Activated CD4-positive, alpha-beta memory T cell treated with anti-CD3 and anti-CD28 coated beads, Interleukin-2, amount 10 ng/mL, durations not matched to agents 7 days and 5 days (primary cell): Measurements from ENCODE around the gene CPEB3. TPM values are rescaled to one million over a fixed set of nuclear protein-coding genes. Genes with fewer than 3 reads are reported as not detected.

Experiments
- CTCF ChIA-PET: fragments of 350-600 bp; sonication (Branson Sonifier 250); formaldehyde crosslinking; loops from one replicate; lab custom pipeline; 2021; ENCODE audit warnings: antibody characterized with exemption, inconsistent platforms; lab: Charles Lee
- POLR2A ChIA-PET: fragments of 350-600 bp; sonication (Branson Sonifier 250); formaldehyde crosslinking; loops from one replicate; lab custom pipeline; 2021; ENCODE audit warnings: antibody characterized with exemption; lab: Charles Lee
- DNase-seq: peaks from one replicate; pipeline ENCODE4 v3.0.0-alpha.2; 2020
- H3K27ac Mint-ChIP-seq: one replicate; pipeline ENCODE4 v1.8.0; 2021; ENCODE audit warnings: mild to moderate bottlenecking, mixed read lengths
- H3K27me3 Mint-ChIP-seq: one replicate; pipeline ENCODE4 v1.8.0; 2021; ENCODE audit warnings: mixed read lengths
- H3K36me3 Mint-ChIP-seq: one replicate; pipeline ENCODE4 v1.8.0; 2021; ENCODE audit warnings: low read depth, mixed read lengths
- H3K4me1 Mint-ChIP-seq: one replicate; pipeline ENCODE4 v1.8.0; 2021; ENCODE audit warnings: mixed read lengths
- H3K4me3 Mint-ChIP-seq: one replicate; pipeline ENCODE4 v1.8.0; 2021; ENCODE audit warnings: mild to moderate bottlenecking, mixed read lengths
- H3K9me3 Mint-ChIP-seq: one replicate; pipeline ENCODE4 v1.8.0; 2021; ENCODE audit warnings: mixed read lengths
- total RNA-seq, 2 experiments: library from RNA; stranded (reverse); gene quantifications; one replicate each; pipeline ENCODE4 v1.2.3, GENCODE V29; 2021

Gene CPEB3
- total RNA-seq, 2 experiments from 2014 or later = 2.8 to 3.0 TPM

DNA sequence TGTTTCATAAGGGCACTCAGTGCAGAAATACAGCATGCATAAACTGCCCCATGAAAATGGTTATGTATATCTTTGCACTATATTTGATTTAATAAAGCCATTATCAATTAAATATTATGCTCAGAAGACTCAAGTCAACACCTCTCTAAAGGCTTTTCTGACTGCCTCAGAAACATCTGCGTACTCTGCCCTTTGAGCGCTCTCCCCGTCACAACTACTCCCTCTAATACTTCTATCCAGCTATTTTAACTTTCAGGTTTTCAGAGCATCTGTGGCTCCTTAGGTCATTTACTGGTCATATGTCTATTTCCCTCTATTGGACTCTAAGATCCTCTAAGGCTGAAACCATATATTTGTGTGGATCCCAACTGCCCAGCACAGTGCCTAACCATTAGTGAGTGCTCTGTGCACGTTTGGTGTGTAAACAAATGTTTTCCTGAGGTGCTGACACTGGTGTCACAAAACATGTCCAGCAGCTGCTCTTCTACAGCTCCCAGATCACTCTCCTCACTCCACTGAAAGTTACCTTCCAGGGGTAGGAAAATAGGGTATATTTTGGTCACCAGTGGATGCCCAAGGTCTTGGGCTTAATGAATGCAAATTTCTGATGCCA, 188.2 kb downstream of the CPEB3 start:
- POLR2A ChIA-PET = interaction anchor here (2.0 kb wide), 1 partner anchor 188 kb away, joined by 18 read pairs; the partner anchor contains the start of genes CPEB3 and MARCHF5
- no peak for DNase-seq
- peaks cover 2% of the 10 kb centered on the region for H3K27me3 Mint-ChIP-seq
- H3K36me3 Mint-ChIP-seq = peaks cover 4% of the 10 kb centered on the region
- H3K9me3 Mint-ChIP-seq = no peaks in the 10 kb centered on the region
- CTCF ChIA-PET = interaction anchor here (0.5 to 3.9 kb wide), 5 partner anchors 9 to 189 kb away, joined by 3 to 19 read pairs (median 6); partner anchors contain the start of genes CPEB3 and MARCHF5
- no peak overlapping the region for H3K27ac Mint-ChIP-seq
- H3K4me1 Mint-ChIP-seq = peaks cover 28% of the 10 kb centered on the region
- H3K4me3 Mint-ChIP-seq = no peak overlapping the region

- Mint-ChIP-seq H3K4me3 (no peak overlapping the region), H3K9me3 (no peaks in the 10 kb centered on the region), H3K36me3 (no peaks in the 10 kb centered on the region), H3K4me1 (peaks cover 15% of the 10 kb centered on the region), H3K27ac (no peak overlapping the region), H3K27me3 (no peaks in the 10 kb centered on the region)
- DNase-seq = no peak
- ChIA-PET CTCF (interaction anchor here (1.2 kb wide), 1 partner anchor 195 kb away, joined by 4 read pairs; the partner anchor contains the start of genes CPEB3 and MARCHF5), POLR2A (no interaction called here)
These were observed 195.9 kb downstream of the CPEB3 start for GRCh38 chr10:92094960-92095359.

DNA sequence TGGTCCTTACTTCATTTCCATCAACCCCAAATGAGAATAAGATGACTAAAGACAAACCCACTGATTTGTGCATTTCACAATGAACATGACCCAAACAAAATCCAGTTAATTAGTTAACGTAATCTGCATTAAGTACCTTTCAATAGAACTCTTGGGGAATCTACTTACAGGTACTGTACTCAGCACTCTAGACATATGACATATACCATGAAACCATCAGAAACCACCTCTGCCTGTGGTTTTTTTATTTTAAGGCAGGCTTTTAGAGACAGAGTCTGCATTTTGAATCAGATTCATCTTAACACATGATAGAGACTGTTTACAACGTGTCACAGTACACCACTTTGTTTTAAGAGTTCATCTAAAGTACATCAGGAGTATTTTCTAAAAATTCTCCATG, 198.9 kb downstream of the CPEB3 start:
- Mint-ChIP-seq H3K4me1 (peaks cover 20% of the 10 kb centered on the region), H3K36me3 (no peaks in the 10 kb centered on the region), H3K9me3 (no peaks in the 10 kb centered on the region), H3K27ac (no peak overlapping the region), H3K4me3 (no peak overlapping the region), H3K27me3 (no peaks in the 10 kb centered on the region)
- CTCF ChIA-PET = interaction anchor here (0.9 kb wide), 1 partner anchor 199 kb away, joined by 3 read pairs; the partner anchor contains the start of genes CPEB3 and MARCHF5
- DNase-seq = no peak
- POLR2A ChIA-PET = no interaction called here

DNA sequence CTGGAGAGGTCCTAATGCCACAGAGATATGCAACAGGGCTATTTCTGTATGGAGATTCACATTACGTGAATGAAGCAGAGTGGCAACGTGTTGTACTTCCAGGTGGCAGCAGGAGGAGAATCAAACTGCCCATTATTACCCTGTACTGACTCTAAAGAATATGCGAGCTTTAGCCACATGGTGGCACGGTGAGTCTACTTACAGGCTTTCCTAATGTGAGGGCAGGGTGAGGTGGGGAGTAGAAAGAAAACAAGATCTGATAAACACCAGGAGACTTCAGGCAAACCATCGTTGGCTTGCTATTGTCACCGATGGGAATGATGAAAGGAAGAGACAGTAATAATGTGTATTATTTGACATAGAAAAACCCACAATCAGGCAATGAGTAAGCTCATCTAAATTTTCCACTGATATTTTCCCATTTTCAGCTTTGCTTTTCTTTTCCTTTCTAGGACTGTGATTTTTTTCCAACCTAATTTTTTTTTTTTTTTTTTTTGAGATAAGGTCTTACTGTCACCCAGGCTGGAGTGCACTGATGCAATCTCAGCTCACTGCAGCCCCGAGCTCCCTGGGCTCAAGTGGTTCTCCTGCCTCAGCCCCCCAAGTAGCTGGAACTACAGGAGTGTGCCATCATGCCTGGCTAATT, 203.0 kb downstream of the CPEB3 start:
- Mint-ChIP-seq H3K36me3 (no peaks in the 10 kb centered on the region), H3K27me3 (no peaks in the 10 kb centered on the region), H3K27ac (no peak overlapping the region), H3K9me3 (no peaks in the 10 kb centered on the region), H3K4me1 (peaks cover 17% of the 10 kb centered on the region), H3K4me3 (no peak overlapping the region)
- CTCF ChIA-PET = interaction anchor here (0.7 to 3.9 kb wide), 18 partner anchors 12 to 1398 kb away, joined by 3 to 62 read pairs (median 3); partner anchors contain the start of genes CPEB3 and MARCHF5
- POLR2A ChIA-PET = interaction anchor here (0.8 to 1.9 kb wide), 4 partner anchors 14 to 347 kb away, joined by 3 to 9 read pairs (median 4); partner anchors contain the start of genes CPEB3 and MARCHF5
- DNase-seq = peak; percentile 75

GRCh38 chr10:92082583-92083280, 208.1 kb downstream of the CPEB3 start:
- H3K27ac Mint-ChIP-seq = no peak overlapping the region
- no peak for DNase-seq
- H3K9me3 Mint-ChIP-seq = no peaks in the 10 kb centered on the region
- POLR2A ChIA-PET = no interaction called here
- H3K4me3 Mint-ChIP-seq = no peak overlapping the region
- no peaks in the 10 kb centered on the region for H3K27me3 Mint-ChIP-seq
- H3K36me3 Mint-ChIP-seq = peaks cover 6% of the 10 kb centered on the region
- CTCF ChIA-PET = interaction anchor here (1.2 kb wide), 1 partner anchor 210 kb away, joined by 3 read pairs; no protein-coding TSS in a partner anchor
- H3K4me1 Mint-ChIP-seq = peaks cover 8% of the 10 kb centered on the region

- Mint-ChIP-seq H3K4me3 (no peak overlapping the region), H3K27ac (no peak overlapping the region), H3K9me3 (no peaks in the 10 kb centered on the region), H3K4me1 (peaks cover 5% of the 10 kb centered on the region), H3K36me3 (peaks cover 6% of the 10 kb centered on the region), H3K27me3 (no peaks in the 10 kb centered on the region)
- DNase-seq = no peak
- ChIA-PET POLR2A (no interaction called here), CTCF (no interaction called here)
These were observed 209.2 kb downstream of the CPEB3 start for GRCh38 chr10:92081641-92082040.

DNA sequence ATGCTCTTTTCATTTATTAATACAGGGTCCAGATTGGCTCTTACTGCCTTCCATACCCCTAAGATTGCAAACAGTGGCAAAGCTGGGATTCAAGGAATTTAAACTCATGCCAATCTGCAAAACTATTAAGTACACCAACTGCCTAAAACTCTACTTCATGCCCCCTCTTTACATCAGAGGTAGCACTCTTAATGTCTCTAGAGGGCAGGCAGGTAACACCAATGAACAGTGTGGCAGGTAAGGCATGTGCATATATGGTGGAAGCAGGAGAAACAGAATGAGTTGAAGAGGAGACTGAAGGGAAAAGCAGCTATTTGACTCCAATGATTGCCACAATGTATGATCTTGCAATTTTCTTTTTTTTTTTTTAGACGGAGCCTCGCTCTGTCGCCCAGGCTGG, 210.6 kb downstream of the CPEB3 start:
- ChIA-PET CTCF (no interaction called here), POLR2A (no interaction called here)
- DNase-seq = no peak
- peaks cover 5% of the 10 kb centered on the region for H3K4me1 Mint-ChIP-seq
- no peak overlapping the region for H3K27ac Mint-ChIP-seq
- no peaks in the 10 kb centered on the region for H3K9me3 Mint-ChIP-seq
- peaks cover 6% of the 10 kb centered on the region for H3K36me3 Mint-ChIP-seq
- H3K27me3 Mint-ChIP-seq = no peaks in the 10 kb centered on the region
- no peak overlapping the region for H3K4me3 Mint-ChIP-seq

GRCh38 chr10:92079003-92079402, 211.9 kb downstream of the CPEB3 start:
- no peak overlapping the region for H3K4me3 Mint-ChIP-seq
- ChIA-PET CTCF (interaction anchor here (1.2 kb wide), 1 partner anchor 8 kb away, joined by 4 read pairs; no protein-coding TSS in a partner anchor), POLR2A (no interaction called here)
- H3K27ac Mint-ChIP-seq = no peak overlapping the region
- no peaks in the 10 kb centered on the region for H3K9me3 Mint-ChIP-seq
- DNase-seq = no peak
- H3K4me1 Mint-ChIP-seq = peaks cover 5% of the 10 kb centered on the region
- no peaks in the 10 kb centered on the region for H3K27me3 Mint-ChIP-seq
- peaks cover 6% of the 10 kb centered on the region for H3K36me3 Mint-ChIP-seq

- no peak overlapping the region for H3K27ac Mint-ChIP-seq
- CTCF ChIA-PET = no interaction called here
These were observed 214.2 kb downstream of the CPEB3 start for GRCh38 chr10:92076722-92077121.

DNA sequence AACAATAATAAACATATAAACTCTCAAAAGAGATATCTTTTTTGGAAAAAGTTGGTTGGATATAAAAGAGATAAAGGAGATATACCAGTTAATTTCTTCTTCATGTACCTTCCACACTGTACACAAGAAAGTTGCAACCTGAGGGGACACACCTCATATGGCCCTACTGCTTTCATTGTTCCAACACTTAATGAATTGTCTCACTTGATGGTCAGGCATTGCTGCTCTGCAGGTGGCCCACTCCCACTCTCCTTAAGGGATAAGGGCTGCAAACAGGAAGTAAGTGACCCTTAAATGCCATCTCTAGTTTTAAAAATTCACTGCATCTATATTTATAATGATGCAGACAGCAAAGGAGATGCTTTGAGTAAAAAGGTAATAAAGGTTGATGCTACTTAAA, 215.0 kb downstream of the CPEB3 start:
- CTCF ChIA-PET = interaction anchor here (1.6 kb wide), 1 partner anchor 10 kb away, joined by 3 read pairs; no protein-coding TSS in a partner anchor
- no peak for DNase-seq
- no peaks in the 10 kb centered on the region for H3K9me3 Mint-ChIP-seq
- POLR2A ChIA-PET = no interaction called here
- no peaks in the 10 kb centered on the region for H3K27me3 Mint-ChIP-seq
- H3K4me3 Mint-ChIP-seq = no peak overlapping the region
- H3K36me3 Mint-ChIP-seq = peaks cover 2% of the 10 kb centered on the region
- no peak overlapping the region for H3K27ac Mint-ChIP-seq
- H3K4me1 Mint-ChIP-seq = no peaks in the 10 kb centered on the region

More at GRCh38 chr10:92076722-92077121, 214.2 kb downstream of the CPEB3 start:
- DNase-seq = no peak
- H3K4me1 Mint-ChIP-seq = no peaks in the 10 kb centered on the region
- H3K9me3 Mint-ChIP-seq = no peaks in the 10 kb centered on the region
- no peaks in the 10 kb centered on the region for H3K27me3 Mint-ChIP-seq
- POLR2A ChIA-PET = no interaction called here
- no peak overlapping the region for H3K4me3 Mint-ChIP-seq
- peaks cover 6% of the 10 kb centered on the region for H3K36me3 Mint-ChIP-seq

DNA sequence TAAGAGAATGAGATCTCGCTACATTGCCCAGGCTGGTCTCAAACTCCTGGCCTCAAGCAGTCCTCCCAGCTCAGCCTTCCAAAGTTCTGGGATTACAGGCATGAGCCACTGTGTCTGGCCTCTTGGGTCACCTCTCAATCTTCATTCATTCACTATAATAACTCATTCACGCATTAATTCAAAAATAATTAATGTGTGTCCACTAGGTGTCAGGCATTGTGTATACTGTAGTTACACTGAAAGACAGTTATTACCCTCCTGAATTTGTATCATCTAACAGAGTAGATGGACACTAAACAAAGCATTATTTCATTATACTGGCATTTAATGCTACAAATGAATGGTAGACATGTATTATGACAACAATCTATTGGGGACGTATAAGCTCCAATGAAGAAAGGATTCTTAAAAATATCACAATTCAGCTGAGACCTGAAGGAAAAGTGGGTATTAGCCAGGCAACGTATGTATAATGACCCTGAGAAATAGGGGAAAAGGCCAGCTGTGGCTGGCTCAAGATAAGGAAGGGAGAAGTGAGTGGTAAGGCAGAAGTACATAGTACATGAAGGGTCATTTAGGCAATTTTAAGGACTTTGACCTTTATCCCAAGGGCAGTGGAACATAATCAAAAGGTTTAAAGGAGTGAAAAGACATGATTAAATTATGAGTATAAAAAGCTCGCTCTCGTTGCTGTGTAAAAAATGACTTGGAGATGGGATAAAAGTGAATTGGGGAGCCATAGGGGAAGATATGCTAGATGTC, 216.6 kb downstream of the CPEB3 start:
- POLR2A ChIA-PET = no interaction called here

GRCh38 chr10:92068900-92069299, 222.0 kb downstream of the CPEB3 start:
- Mint-ChIP-seq H3K36me3 (no peaks in the 10 kb centered on the region), H3K9me3 (no peaks in the 10 kb centered on the region), H3K4me1 (peaks cover 1% of the 10 kb centered on the region), H3K27ac (no peak overlapping the region), H3K27me3 (no peaks in the 10 kb centered on the region), H3K4me3 (no peak overlapping the region)
- ChIA-PET CTCF (no interaction called here), POLR2A (no interaction called here)
- DNase-seq = no peak

More for the DNA sequence above, 216.6 kb downstream of the CPEB3 start:
- DNase-seq = no peak
- no peaks in the 10 kb centered on the region for H3K9me3 Mint-ChIP-seq
- peaks cover 1% of the 10 kb centered on the region for H3K4me1 Mint-ChIP-seq
- H3K36me3 Mint-ChIP-seq = no peaks in the 10 kb centered on the region
- H3K27me3 Mint-ChIP-seq = no peaks in the 10 kb centered on the region
- no peak overlapping the region for H3K4me3 Mint-ChIP-seq
- no peak overlapping the region for H3K27ac Mint-ChIP-seq
- CTCF ChIA-PET = interaction anchor here (0.6 to 1.4 kb wide), 5 partner anchors 27 to 383 kb away, joined by 3 to 5 read pairs (median 4); partner anchors contain the start of genes CPEB3 and MARCHF5
